MM.1S (cell line): ENCODE measurements around the gene EIPR1.

Source experiments
- DNase-seq: peaks from one replicate; pipeline ENCODE4 v3.0.0-alpha.2; 2015
- H2AFZ ChIP-seq: fragments of 300-600 bp; sonication (generic); 2 replicates; pipeline ENCODE4 v1.6.0; 2016; ENCODE audit warnings: antibody characterized with exemption, low read length
- H3F3A ChIP-seq: fragments of 300-600 bp; sonication (generic); 2 replicates; pipeline ENCODE4 v1.6.1; 2016; ENCODE audit warnings: mild to moderate bottlenecking, antibody characterized with exemption, low read length, moderate library complexity, mixed read lengths; ENCODE audit not compliant: insufficient read depth
- H3K27ac ChIP-seq: fragments of 300-600 bp; sonication (generic); 2 replicates; pipeline ENCODE4 v1.5.1; 2016; ENCODE audit warnings: mild to moderate bottlenecking, low read length
- H3K27me3 ChIP-seq: fragments of 300-600 bp; sonication (generic); replicated peaks from 2 replicates; pipeline ENCODE4 v1.6.0; 2016; ENCODE audit warnings: low read length; ENCODE audit not compliant: insufficient read depth
- H3K36me3 ChIP-seq: fragments of 300-600 bp; sonication (generic); replicated peaks from 2 replicates; pipeline ENCODE4 v1.6.1; 2016; ENCODE audit warnings: mild to moderate bottlenecking, low read length, mixed read lengths; ENCODE audit not compliant: insufficient read depth
- H3K4me1 ChIP-seq: fragments of 300-600 bp; sonication (generic); 2 replicates; pipeline ENCODE4 v1.6.1; 2016; ENCODE audit warnings: low read length, mixed read lengths
- H3K4me2 ChIP-seq: fragments of 300-600 bp; sonication (generic); 2 replicates; pipeline ENCODE4 v1.6.0; 2016; ENCODE audit warnings: low read depth, low read length
- H3K4me3 ChIP-seq: fragments of 300-600 bp; sonication (generic); 2 replicates; pipeline ENCODE4 v1.5.1; 2016; ENCODE audit warnings: low read length, mixed read lengths
- H3K79me2 ChIP-seq: fragments of 300-600 bp; sonication (generic); 2 replicates; pipeline ENCODE4 v1.6.1; 2016; ENCODE audit warnings: mixed run types, low read length, mixed read lengths
- H3K9ac ChIP-seq: fragments of 300-600 bp; sonication (generic); 2 replicates; pipeline ENCODE4 v1.6.1; 2016; ENCODE audit warnings: low read length, mixed read lengths
- H3K9me2 ChIP-seq: fragments of 300-600 bp; sonication (generic); replicated peaks from 2 replicates; pipeline ENCODE4 v1.6.1; 2016; ENCODE audit warnings: mild to moderate bottlenecking, low read length, mixed read lengths; ENCODE audit not compliant: insufficient read depth
- H3K9me3 ChIP-seq: fragments of 300-600 bp; sonication (generic); replicated peaks from 2 replicates; pipeline ENCODE4 v1.6.1; 2016; ENCODE audit warnings: mild to moderate bottlenecking, low read length, mixed read lengths; ENCODE audit not compliant: insufficient read depth
- H4K20me1 ChIP-seq: fragments of 300-600 bp; sonication (generic); 2 replicates; pipeline ENCODE4 v1.6.1; 2016; ENCODE audit warnings: mild to moderate bottlenecking, low read length, moderate library complexity, mixed read lengths; ENCODE audit not compliant: insufficient read depth
- CTCF ChIP-seq: fragments of 300-600 bp; sonication (generic); IDR thresholded peaks from 2 replicates; pipeline ENCODE4 v1.5.1; 2016; ENCODE audit warnings: antibody characterized with exemption, low read length, mixed read lengths
- EZH2 ChIP-seq: fragments of 300-600 bp; sonication (generic); optimal IDR thresholded peaks from 2 replicates; pipeline ENCODE3; 2017; ENCODE audit warnings: low read depth, mild to moderate bottlenecking, antibody characterized with exemption, low read length, mixed read lengths
- EZH2phosphoT487 ChIP-seq: fragments of 300-600 bp; sonication (generic); IDR thresholded peaks from 2 replicates; pipeline ENCODE4 v1.6.1; 2018; ENCODE audit warnings: antibody characterized with exemption, low read length

The EIPR1 gene

GRCh38 chr2:3307236-3307635 lies 70.4 kb downstream of the EIPR1 start:
- Histone ChIP-seq H3K27me3 (no peaks in the 10 kb centered on the region), H4K20me1 (no peaks in the 10 kb centered on the region), H3K9me3 (no peaks in the 10 kb centered on the region), H3K36me3 (no peaks in the 10 kb centered on the region), H3K4me2 (no peak overlapping the region), H2AFZ (no peak overlapping the region), H3K9me2 (no peaks in the 10 kb centered on the region), H3K79me2 (no peaks in the 10 kb centered on the region), H3K4me3 (no peak overlapping the region), H3F3A (no peaks in the 10 kb centered on the region), H3K4me1 (no peaks in the 10 kb centered on the region), H3K27ac (no peak overlapping the region), H3K9ac (no peak overlapping the region)
- DNase-seq, result no peak
- no peak for TF ChIP-seq EZH2phosphoT487
- TF ChIP-seq CTCF, result no peak
- TF ChIP-seq EZH2, result no peak

- H3K4me2 ChIP-seq, result no peak overlapping the region
- no peaks in the 10 kb centered on the region for H3K27me3 ChIP-seq
- no peaks in the 10 kb centered on the region for H4K20me1 ChIP-seq
- H3F3A ChIP-seq, result no peaks in the 10 kb centered on the region
- DNase-seq, result no peak
- no peak overlapping the region for H2AFZ ChIP-seq
- no peaks in the 10 kb centered on the region for H3K4me1 ChIP-seq
- no peak overlapping the region for H3K9ac ChIP-seq
- no peaks in the 10 kb centered on the region for H3K9me2 ChIP-seq
- H3K9me3 ChIP-seq, result no peaks in the 10 kb centered on the region
- H3K27ac ChIP-seq, result no peak overlapping the region
- H3K4me3 ChIP-seq, result no peak overlapping the region
- no peak for TF ChIP-seq EZH2phosphoT487
- no peak for TF ChIP-seq CTCF
- no peak for TF ChIP-seq EZH2
- H3K36me3 ChIP-seq, result no peaks in the 10 kb centered on the region
- no peaks in the 10 kb centered on the region for H3K79me2 ChIP-seq
These were observed 71.7 kb downstream of the EIPR1 start for GRCh38 chr2:3305952-3306351.

GRCh38 chr2:3305431-3305830 lies 72.2 kb downstream of the EIPR1 start:
- H3K27ac ChIP-seq, result no peak overlapping the region
- no peak overlapping the region for H2AFZ ChIP-seq
- no peak for TF ChIP-seq EZH2
- TF ChIP-seq EZH2phosphoT487, result no peak
- TF ChIP-seq CTCF, result no peak
- no peaks in the 10 kb centered on the region for H3K9me2 ChIP-seq
- H3K36me3 ChIP-seq, result no peaks in the 10 kb centered on the region
- no peaks in the 10 kb centered on the region for H3K27me3 ChIP-seq
- H3F3A ChIP-seq, result no peaks in the 10 kb centered on the region
- H3K9me3 ChIP-seq, result no peaks in the 10 kb centered on the region
- no peak overlapping the region for H3K4me3 ChIP-seq
- no peak for DNase-seq
- no peaks in the 10 kb centered on the region for H3K4me1 ChIP-seq
- no peak overlapping the region for H3K9ac ChIP-seq
- H4K20me1 ChIP-seq, result no peaks in the 10 kb centered on the region
- H3K79me2 ChIP-seq, result no peaks in the 10 kb centered on the region
- no peak overlapping the region for H3K4me2 ChIP-seq
